Measurements from ENCODE around the gene CLMN.

CLMN gene

DNA sequence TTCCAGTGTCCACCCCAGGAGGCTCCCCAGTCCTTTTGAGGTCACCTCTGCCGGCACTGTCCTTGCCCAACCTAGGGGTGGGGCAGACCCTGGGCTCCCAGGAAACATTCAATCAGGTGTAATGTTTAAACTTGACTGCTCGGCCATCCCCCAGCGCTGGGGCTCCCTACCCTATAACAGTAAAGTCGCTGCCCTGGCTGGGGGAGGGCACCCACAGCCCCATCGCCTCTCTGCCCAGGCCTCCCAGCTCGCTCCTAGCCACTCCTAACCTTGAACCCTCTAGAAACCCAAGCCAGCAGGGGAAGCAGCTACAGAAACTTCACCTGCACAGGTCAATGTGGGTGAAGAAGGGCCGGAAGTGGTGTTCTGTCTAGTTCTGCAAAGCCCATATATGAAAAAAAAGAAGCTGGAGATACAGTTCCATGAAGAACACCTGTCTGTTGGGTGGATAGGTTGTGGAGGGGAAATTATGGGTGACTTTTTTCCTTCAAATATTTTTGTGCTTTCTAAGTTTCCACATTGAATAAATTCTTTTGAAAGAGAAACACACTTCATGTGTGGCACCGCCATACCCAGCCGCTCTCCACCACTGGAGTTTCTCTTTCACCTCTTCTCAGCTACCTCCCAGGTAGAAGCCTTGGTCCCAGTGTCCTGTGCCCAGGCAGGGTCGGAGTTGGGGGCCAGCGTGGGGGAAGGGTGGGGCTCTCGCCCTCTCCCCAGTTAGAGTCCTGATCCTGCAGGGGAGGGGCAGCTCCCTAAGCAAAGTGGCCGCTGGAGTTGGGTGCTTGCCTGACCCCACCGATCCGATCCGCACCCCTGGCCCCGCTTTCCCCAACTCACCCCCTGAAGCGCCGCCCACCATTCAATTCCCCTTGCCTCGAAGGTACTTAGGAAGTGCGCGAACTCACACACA, 1.1 kb downstream of the CLMN start:
- no peak for DNase-seq

DNA sequence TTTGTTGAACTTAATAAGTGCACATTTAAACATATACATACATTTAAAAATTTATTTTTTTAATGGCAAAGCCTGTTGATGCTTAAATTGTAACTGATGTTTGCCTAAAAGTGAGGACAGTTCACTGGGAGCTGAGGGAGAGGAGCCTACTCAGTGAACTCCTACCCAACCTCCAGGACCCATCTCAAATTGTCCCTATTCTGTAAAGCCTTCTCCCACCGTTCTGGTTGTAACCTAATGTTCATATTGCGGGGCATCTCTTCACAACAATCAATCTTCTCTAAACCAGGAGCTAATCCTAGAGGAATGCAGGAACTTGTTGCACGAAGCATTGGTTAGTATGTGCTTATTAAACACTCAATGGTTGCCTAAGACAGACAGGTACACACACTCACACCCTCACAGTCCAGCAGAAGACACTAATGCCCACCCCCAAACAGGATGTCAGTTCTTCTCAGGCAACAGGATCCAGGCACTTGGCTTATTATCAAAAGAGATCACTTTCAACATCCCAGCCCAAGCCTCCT, 1.8 kb downstream of the CLMN start:
- DNase-seq, result no peak

DNA sequence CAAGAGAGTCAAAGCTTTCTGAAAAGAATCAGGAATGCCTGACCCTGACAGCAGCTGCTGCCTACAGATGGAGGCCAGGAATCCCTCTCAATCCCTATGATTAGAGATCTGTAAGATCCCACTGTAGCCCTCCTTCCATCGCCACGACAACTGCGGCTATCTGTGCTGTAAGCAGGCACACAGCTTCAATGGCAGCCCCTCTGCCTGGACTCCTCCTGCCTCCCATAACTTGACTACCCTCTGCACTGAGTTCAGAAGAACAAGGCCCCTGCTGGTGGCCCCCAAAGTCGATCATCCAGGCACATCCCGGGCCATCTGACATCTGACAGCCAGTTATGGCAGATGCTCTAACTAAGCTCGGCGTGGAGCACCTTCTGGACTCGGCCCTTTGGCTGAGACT, 2.9 kb downstream of the CLMN start:
- no peak for DNase-seq

DNA sequence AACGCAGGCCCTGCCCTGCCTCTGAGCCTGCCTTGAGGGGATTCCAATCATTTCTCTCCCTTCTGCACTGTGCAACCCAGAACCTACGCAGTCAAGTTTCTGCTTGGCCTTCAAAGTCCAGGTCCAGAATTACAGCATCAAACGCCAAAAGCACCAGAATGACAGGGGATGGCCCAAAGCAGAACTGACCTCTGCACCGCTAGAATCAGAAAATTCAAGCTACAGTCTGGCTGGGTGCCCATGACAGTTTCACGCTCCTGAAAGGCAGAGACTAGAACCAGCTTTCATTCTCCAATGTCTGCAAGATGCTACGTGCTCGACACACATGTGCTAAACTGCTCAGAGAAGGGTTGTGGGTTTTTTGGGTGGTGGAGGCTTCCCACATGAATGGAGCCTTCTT, 4.1 kb downstream of the CLMN start:
- no peak for DNase-seq

DNA sequence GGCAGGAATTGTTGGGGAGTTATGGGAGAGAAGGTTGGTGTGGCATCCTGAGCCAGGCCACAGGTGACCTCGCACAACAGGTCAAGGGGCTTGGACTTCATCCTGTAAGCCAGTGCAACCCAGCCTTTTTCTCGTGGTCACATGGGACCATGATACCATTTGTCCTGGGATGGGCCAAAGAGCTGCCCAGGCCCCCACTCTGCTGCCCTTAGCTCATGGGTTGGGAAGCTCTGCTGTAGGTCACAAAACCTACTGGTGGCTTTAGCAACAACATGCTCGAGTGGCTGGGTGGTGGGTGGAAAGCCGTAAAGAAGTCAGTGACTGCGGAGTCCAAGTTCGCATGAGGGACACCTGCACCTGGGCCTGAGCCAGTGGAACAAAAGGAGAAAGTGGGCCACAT, 4.6 kb downstream of the CLMN start:
- no peak for DNase-seq

DNA sequence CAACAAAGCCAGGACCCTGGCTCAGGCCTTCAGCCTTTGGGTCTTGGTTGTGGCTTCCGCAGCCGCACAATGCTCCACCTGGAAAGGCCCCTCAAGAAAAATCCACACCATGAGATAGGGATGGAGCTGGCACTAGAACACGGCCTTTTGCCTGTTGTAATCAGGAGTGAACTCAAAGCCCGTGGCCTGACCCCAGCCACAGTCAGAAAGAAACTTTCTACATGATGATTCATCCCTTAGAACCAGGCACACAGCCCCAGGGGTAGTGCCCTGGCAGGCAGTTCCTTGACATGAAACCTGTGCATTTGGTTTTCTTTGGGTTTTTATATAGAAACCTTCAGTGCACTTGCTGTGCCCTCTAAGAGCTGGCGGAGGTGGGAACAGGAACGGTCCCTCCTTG, 5.1 kb downstream of the CLMN start:
- no peak for DNase-seq

DNA sequence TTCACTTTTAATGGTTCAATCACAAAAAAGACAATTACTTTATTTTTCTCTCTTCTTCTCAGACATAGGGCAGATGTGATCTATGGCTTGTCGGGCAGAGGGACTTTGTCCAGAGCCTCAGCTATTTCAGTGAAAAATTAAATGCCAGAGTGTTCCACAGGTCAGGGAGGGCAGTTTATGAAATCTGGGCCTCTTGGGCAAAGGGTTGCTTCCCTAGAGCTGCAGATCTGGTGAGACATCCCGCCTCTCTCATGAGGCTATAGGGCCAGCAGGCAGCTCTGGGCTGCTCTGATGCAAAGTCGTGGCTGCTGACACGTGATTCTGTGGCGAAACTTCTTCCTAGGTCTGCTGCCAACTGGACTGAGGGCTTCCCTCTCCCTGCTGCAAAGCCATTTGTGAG, 6.0 kb downstream of the CLMN start:
- DNase-seq, result no peak

DNA sequence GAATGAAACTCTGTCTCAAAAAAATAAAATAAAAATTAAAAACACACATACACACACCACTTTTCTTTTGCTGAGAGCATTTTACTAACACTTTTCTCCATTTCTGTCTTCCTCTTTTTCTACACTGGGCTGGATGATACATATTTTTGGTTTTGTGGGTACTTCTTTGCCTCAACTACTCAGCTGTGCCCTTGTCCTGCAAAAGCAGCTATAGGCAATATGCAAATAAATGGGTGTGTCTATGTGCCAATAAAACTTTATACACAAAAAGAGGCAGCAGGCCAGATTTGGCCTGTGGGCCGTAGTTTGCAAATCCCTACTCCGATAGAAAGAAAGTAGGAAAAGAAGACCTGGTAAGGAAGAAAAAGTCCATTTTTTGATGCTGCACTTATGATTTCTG, 6.5 kb downstream of the CLMN start:
- no peak for DNase-seq

DNA sequence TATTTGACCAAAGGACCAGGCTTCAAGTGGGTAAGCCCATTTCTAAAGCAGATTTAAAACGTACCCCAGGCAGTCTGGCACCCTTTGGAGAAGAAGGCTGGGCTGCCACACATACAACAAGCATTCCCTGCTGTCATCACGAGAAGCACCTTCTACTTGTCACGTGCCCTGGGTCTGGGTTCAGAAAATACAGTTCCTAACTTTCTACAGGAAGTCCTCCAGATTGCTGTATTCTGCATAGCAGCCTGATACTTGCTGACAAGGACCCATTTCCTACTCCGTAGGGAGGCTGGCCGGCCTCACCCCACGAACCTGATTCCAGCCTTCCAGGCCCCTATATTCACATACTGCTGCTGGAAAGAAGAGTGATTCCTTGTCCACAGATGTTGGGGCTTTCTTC, 7.4 kb downstream of the CLMN start:
- DNase-seq, result no peak

DNA sequence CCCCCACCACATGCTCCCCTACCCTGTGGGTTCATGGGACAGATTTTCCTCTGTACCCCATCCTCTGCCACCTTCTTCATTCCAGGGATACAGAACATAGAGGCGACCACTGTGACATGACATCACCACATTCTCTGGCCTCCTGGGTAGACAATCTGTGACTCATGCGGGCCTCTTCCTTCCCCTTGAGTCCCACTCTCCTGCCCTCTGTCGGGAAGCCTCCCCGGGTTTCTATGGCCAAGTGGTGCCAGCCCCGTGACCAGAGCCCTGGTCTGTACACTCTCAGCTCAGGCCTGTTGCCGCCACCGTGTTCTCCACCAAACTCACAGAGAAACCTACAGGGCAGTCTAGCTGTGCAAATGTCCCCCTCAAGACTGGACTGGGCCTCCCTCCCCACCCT, 8.0 kb downstream of the CLMN start:
- DNase-seq, result no peak

DNA sequence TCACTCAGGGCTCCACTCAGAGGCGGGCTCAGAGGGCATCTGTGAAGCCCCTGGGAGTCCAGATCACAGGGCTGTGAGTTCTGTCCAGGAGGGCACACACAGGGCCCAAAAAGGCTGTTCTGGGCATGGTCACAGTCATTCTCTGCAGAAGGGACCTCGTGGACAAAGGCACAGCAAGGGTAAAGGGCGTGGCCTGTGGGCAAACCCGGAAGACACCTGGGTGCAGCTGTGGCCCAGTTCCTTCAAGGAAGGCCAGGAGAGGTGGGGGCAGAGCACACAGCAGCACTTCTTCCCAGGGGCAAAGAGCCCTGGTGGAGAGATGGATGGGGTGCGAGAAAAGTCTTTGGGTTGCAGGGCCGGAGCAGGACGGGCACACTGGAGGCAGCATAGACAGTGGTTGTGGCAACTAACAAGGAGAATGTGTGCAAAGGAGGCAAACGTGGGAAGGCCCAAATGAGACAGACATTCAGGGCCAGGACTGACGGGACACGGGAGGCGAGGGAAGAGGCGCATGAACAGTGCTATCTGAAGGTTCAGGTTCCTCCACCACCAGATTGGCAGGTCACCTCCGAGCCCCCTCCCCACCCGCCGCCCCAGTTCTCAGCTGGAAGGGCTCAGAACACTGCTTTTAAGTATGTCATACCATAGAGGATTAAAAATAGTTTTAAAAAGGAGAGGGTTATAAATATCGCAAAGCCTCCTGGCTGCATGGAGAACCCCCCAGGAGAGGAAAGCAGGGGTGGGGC, 8.9 kb downstream of the CLMN start:
- DNase-seq, result no peak

DNA sequence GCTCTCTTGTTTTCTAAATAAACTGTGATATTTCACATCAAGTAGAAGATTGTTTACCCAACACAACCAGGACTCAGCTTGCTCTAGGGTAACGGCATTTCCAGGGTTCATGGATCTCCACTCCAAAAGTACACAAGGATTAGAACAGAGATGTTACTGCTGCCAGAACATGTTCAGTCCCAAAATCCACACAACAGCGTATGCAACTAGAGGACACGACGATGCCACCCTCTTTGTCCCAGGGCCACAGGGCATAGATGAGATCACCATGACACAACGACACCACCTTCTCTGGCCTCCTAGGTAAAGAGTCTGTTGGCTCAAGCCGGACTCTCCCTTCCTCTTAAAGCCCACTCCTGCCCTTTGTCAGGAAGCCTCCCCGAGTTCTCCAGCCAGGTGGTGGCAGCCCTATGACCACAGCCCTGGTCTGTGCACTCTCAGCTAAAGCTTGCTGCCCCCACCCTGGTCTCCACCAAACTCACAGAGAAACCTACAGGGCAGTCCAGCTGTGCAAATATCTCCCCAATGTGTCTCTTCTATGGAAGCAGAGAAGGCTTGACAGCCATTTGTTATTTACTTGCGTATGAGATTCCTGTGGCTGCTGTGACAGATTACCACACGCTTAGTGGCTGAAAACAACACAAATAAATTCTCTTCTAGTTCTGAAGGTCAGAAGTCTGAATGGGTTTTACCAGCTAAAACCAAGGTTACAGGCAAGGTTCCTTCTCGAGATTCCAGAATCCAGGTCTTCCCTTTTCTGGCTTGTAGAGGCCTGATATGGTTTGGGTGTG, 10.3 kb downstream of the CLMN start:
- DNase-seq, result no peak

DNA sequence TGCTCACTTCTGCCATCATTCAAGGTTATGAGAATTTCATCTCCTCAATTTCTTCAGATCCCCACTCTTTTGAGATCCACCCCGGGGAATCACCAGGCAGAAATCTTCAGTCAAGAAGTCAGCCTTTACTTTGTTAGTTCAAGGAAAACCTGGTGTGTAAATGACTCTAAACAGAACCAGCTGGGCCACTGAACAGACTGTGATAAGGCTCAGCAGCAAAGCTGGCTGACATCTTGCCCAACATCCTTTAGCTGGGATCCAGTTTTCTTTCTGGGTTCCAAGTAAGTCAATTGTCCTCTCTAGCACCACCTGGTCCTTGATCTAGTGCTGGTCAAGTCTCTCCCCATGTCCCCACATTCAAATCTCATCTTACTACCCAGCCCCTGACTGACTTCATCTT, 11.6 kb downstream of the CLMN start:
- DNase-seq, result no peak

DNA sequence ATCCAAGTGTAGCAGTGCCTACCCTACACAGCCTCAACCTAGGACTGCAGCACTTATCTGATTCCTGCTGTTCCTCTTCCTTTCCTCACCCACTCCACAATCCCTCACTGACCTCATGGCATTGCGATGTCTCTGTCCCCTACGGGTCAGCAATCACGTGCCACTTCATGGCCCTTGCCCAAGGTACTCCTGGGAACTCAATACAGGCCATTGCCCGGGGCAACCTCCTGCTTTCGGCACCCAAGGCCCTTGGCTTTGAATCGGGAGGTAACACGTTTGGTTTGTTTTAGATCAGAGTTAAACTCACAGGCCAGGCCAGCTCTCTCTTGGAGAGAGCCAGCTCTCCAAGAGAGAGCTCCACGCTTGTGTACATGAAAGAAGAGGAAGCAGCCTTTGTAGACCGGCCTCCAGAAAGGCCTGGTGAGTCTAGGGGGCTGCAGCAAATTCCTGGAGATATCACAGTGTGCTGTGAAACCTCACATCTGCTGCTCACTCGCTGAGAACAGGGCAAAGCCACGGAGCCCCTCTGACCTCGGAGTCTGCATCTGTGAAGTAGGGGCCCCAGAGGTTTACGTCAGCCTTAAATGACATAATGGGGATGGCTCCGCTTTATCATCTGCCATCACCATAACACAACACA, 12.2 kb downstream of the CLMN start:
- no peak for DNase-seq

DNA sequence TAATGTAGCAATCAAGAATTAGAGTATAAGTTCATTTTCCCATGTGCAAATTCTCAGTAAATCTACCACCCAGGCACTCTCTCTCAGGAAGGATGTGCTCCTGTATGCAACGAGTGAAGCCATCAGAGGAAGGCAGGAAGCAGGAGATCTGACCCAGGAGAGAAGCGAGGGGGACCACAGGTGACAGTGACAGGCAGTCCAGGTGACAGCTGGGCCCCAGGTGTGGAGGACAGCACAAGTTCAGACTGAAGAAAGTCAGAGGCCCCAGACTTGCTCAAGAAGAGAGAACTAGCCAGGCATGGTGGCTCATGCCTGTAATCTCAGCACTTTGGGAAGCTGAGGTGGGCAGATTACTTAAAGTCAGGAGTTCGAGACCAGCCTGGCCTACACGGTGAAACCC, 13.8 kb downstream of the CLMN start:
- DNase-seq, result no peak

DNA sequence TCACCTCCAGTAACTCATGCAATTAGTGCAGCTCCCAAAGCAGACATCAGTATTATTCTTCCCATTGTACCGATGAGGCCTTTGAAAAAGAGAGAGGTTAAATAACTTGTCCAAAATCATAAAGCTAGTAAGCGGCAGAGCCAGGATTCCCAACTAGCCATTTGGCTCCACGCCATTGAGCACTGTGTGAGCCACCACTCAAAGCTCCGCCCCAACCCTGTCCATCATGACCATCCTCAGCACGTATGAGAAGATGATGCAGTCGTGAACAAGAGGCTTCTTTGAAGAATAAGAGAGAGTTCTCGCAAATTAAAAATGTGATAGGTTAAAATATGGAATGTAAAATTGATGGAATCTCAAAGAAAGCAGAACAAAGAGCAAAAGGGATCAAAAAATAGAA, 14.6 kb downstream of the CLMN start:
- no peak for DNase-seq

DNA sequence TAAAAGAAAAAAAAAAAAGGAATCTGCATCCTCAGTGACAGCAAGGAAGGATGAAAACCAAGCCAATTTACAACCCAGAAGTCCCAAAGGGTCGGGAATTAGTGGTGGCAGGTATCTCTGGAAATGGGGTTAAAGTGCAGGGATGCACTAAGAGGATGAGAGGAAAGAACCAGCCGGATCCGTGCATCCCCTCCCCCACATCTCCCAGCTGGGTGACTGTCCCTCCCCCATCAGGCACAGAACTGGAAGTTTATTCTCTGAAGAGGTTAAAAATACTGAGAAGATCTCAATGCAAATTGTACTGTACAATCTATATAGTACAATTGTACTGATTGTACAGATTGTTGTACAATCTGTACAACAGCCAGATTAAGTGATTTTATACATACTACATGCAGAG, 15.4 kb downstream of the CLMN start:
- no peak for DNase-seq

DNA sequence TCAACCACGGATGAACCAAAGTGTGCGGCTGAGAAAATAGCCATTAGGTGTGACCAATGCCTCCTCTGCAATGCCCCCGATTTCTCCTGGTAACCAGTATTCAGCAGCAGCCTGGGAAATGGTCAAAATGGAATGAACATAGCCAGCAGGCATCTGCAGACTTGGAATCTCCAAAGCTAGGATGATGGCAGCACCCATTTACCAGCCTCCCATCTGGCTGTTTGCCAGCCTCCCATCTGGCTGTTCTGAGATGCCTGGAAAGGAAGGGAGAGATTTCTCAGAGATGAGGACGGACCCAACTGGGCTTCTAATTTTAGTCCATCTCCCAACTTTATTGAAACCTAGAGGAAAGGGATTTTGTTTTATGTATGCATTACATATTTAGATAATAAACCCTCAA, 16.2 kb downstream of the CLMN start:
- DNase-seq, result no peak

DNA sequence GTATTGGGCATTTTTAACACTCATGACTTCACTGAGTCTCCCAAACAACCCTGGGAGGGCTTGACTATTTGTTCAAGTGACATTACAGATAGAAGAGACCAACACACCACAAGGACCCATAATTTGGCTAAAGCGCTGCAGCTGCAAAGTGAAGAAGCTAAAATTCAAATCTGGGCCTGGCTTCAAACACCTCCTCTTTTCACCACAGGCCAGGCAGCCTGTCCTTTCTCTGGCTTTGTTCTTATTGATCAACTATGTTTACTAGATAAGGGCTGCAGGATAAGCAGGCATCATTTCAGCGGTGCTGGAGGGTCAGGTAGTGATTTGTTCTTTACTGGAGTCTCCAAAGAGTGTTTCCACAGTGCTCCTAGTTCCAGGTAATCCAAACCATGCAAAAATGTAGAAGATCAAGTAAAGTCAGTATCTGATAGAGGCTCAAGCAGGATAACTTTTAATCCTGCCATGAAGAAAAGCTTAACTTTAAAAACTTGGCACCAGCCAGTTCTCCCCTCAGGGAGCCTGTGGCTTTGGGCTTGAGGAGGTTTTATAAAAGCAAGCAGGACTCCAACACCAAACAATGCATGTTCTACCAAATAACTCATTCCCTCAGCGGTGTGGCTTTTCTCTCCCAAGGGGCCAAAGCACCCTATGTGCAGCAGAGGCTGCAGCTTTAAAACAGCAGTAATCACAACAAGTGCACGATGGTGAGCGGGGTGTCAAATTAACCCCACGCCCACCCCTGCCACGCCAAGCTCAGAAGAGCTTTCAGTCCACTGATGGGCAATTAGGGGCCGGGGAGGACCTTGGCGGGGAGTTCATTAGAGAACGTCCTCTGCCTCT, 16.8 kb downstream of the CLMN start:
- DNase-seq, result no peak

DNA sequence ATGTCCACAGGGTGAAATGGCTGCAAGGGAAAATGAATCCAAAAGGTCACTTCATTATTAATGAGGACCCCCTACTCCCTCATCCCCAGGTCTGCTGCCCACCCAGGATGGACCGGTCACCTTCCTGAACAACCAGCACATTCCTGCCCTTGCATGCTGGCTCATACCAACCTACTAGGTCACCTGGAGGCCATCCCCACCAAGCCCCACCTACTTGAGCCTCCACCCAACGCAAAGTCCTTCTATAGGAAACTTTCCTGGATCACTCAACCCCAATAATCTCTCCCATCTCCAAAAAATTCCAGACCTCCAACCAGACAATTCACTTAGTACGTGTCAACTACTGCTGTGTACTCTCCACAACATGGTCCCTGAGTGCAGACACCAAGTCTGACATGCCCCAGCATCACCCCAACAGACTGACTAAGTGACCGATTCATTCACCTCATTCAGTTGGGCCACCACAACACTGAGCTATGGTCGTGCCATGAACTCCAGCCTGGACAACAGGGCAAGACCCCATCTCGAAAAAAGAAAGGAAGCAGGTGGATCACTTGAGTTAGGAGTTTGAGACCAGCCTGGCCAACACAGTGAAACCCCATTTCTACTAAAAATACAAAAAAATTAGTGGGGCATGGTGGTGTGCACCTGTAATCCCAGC, 18.1 kb downstream of the CLMN start:
- DNase-seq, result no peak
